ENCODE results near the gene FAM240A. TPM values are rescaled to one million over a fixed set of nuclear protein-coding genes. Genes with fewer than 3 reads are reported as not detected.
A peak's percentile ranks its signal among the peaks of the same experiment; 100 is the strongest.
"Not testable (repeated sequence)": the region's sequence is repeated elsewhere in the genome, so short reads cannot be mapped to it uniquely, and the experiment has no call there.

Gene FAM240A
- total and polyA plus RNA-seq, 9 donors: 0.17 TPM; not detected in 8

DNA sequence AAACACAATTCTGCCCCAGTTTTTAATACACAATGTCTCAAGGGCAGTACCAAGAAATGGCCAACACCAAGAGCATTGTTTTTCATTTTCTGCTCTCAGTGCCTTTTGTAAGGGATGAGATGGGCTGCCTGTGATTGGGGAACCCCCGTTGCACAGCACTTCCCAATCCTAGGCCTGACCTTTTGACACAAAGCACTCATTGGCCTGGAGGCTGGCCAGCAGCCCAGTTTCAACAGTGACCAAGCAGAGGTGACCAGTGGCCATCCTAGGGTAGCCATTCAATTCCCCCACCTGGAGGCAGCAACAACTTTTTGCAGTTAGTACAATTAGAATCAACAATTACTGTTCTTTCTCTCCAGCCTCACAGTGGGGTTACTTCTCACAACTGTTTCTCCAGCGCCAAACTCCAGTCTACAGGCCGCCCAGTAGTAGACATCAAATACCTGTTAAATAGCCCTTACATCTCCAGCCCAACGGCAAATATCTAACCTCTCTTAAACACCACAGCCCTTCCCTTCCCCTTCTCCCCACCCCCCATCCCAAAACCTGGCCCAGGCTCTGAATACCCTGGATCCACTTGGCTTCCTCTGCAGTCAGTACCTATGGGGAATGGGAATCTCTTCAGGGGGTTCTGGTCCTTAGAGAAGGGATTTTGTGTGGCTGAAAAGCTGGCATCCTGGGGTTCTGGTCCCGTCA, 37.3 kb upstream of the FAM240A start:
- TF ChIP-seq POLR2A (IDR thresholded peaks at IDR 0.05): no peak
- TF ChIP-seq, protein P1, sequence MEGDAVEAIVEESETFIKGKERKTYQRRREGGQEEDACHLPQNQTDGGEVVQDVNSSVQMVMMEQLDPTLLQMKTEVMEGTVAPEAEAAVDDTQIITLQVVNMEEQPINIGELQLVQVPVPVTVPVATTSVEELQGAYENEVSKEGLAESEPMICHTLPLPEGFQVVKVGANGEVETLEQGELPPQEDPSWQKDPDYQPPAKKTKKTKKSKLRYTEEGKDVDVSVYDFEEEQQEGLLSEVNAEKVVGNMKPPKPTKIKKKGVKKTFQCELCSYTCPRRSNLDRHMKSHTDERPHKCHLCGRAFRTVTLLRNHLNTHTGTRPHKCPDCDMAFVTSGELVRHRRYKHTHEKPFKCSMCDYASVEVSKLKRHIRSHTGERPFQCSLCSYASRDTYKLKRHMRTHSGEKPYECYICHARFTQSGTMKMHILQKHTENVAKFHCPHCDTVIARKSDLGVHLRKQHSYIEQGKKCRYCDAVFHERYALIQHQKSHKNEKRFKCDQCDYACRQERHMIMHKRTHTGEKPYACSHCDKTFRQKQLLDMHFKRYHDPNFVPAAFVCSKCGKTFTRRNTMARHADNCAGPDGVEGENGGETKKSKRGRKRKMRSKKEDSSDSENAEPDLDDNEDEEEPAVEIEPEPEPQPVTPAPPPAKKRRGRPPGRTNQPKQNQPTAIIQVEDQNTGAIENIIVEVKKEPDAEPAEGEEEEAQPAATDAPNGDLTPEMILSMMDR (IDR thresholded peaks at IDR 0.05): no peak
- no peak for TF ChIP-seq EP300 (IDR thresholded peaks at IDR 0.05)
- Histone ChIP-seq H3K27me3 (no peaks in the 10 kb centered on the region), H3K27ac (no peak overlapping the region), H3K9me3 (no peaks in the 10 kb centered on the region), H3K4me3 (no peak overlapping the region), H3K4me1 (ENCODE audit: insufficient read depth) (peaks cover 1% of the 10 kb centered on the region), H3K36me3 (no peaks in the 10 kb centered on the region)
- 86 to 91% (median 86%) methylated on average over 5 of the region's 5 CpGs for WGBS, 3 donors
- intact Hi-C loops (cut with DNase I): no loop called here
- DNase-seq: no peak

DNA sequence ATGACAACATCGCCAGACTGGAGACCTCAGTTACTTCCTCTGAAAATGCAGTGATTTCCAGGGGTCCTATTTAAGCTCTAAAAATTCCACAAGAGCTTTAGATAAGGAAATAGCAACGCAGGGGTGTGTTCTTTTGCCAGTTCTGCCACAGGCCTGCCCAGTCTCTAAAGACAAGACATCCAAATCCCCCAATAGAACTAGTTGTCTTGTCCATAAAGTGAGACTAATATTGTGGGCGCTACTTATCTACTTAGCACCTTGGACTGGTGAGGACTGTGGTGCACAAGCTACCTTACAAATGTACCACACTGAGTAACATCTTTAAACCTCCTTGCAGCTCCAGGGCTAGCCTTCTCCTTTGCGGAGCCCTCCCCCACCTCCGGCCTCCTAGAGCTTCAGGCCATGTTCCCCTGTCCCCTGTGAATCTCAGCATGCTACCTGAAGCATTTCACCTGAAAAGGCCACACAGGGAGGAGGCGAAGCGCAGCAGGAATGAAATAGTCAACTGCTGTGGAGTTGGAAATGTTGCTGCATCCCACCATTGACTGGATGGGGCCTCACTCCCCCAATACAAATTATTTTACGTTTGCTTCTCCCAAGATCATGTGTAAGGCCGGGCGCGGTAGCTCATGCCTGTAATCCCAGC, 36.6 kb upstream of the FAM240A start:
- no peaks in the 10 kb centered on the region for H3K9me3 ChIP-seq
- peaks cover 1% of the 10 kb centered on the region for H3K4me1 ChIP-seq (ENCODE audit: insufficient read depth)
- H3K27ac ChIP-seq: no peak overlapping the region
- TF ChIP-seq EP300 (IDR thresholded peaks at IDR 0.05) (no peak), POLR2A (IDR thresholded peaks at IDR 0.05) (no peak)
- TF ChIP-seq, protein P1 (IDR thresholded peaks at IDR 0.05): no peak
- no peaks in the 10 kb centered on the region for H3K36me3 ChIP-seq
- no peak for DNase-seq
- H3K4me3 ChIP-seq: no peak overlapping the region
- H3K27me3 ChIP-seq: no peaks in the 10 kb centered on the region
- 95 to 96% (median 95%) methylated on average over 11 of the region's 11 CpGs for WGBS, 3 donors
- intact Hi-C loops (cut with DNase I): no loop called here

DNA sequence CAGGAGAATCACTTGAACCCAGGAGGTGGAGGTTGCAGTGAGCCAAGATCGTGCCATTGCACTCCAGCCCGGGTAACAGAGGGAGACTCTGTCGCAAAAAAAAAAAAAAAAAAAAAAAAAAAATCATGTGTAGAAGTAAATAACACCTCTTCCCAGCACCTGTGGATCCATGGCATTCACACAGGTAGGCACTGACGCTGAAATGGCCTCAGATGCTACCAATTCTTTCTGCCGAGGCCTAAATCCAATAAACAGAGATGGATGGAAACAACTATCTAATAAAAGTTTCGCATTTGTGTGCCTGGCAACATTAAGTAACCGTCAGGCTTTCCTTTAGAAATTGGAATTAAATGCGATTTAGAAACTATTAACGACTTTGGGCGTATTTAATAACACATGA, 35.9 kb upstream of the FAM240A start:
- no peaks in the 10 kb centered on the region for H3K36me3 ChIP-seq
- TF ChIP-seq EP300 (IDR thresholded peaks at IDR 0.05): no peak
- TF ChIP-seq, protein P1 (IDR thresholded peaks at IDR 0.05): no peak
- 76 to 81% (median 79%) methylated on average over 10 of the region's 10 CpGs for WGBS, 3 donors
- DNase-seq: no peak
- intact Hi-C loops (cut with DNase I): no loop called here
- H3K4me3 ChIP-seq: no peak overlapping the region
- H3K27me3 ChIP-seq: no peaks in the 10 kb centered on the region
- peak overlapping the region in 1 of 2 donors; percentile 60 for H3K27ac ChIP-seq
- peaks cover 1% of the 10 kb centered on the region for H3K4me1 ChIP-seq (ENCODE audit: insufficient read depth)
- no peaks in the 10 kb centered on the region for H3K9me3 ChIP-seq

DNA sequence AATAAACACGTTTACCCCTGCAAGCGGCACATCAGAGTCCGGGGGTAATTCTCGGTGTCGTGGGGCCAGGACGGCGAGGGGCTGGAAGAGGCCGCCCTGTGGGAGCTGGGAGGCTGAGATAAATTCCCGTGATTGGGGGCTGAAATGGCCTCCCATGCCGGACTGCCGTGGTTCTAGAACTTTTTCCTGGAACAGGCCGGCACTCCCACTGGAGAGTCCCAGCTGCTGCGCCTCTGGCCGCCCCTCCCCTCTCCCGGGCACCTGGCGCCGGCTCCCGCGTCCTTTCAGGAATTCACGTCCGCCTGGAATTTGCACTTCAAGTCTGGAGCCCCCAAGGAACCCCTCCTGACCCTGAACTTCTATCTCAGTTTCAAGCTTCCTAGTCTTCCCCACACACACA, 35.4 kb upstream of the FAM240A start:
- H3K9me3 ChIP-seq: no peaks in the 10 kb centered on the region
- peak overlapping the region in 1 of 2 donors; percentile 60 for H3K27ac ChIP-seq
- peaks cover 1% of the 10 kb centered on the region for H3K4me1 ChIP-seq (ENCODE audit: insufficient read depth)
- intact Hi-C loops (cut with DNase I): no loop called here
- H3K27me3 ChIP-seq: no peaks in the 10 kb centered on the region
- DNase-seq: peak; percentile 44 to 79 (median 63)
- H3K4me3 ChIP-seq: peak overlapping the region; percentile 6
- WGBS, 3 donors: 8 to 17% (median 8%) methylated on average over 20 to 21 of the region's 21 CpGs
- no peaks in the 10 kb centered on the region for H3K36me3 ChIP-seq
- TF ChIP-seq, protein P1 (IDR thresholded peaks at IDR 0.05): no peak
- TF ChIP-seq EP300 (IDR thresholded peaks at IDR 0.05): no peak
- TF ChIP-seq POLR2A (IDR thresholded peaks at IDR 0.05): no peak

DNA sequence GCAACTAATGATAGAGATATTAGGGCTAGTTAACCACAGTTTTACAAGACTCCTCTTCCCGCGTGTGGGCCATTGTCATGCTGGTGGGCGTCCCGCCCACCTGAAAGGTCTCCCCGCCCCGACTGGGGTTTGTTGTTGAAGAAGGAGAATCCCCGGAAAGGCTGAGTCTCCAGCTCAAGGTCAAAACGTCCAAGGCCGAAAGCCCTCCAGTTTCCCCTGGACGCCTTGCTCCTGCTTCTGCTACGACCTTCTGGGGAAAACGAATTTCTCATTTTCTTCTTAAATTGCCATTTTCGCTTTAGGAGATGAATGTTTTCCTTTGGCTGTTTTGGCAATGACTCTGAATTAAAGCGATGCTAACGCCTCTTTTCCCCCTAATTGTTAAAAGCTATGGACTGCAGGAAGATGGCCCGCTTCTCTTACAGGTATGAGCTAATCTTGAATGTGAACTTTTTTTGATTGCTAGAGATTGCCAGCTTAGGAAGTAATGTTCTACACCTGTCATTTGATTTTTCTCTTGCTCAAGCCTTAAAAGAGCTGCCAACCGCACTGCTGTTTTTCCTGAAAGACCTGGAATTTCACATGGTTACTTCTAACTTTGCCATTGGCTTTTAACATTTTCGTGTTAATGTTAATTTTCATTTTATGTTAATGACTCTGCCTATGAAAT, 34.6 kb upstream of the FAM240A start:
- H3K36me3 ChIP-seq; H3K9me3 ChIP-seq; H3K27me3 ChIP-seq; H3K4me3 ChIP-seq; H3K4me1 ChIP-seq (ENCODE audit: insufficient read depth); intact Hi-C loops (cut with DNase I): not testable (repeated sequence)
- peak in 2 of 5 donors; percentile 30 to 54 for DNase-seq
- WGBS, 3 donors: 13 to 38% (median 17%) methylated on average over 17 to 18 of the region's 18 CpGs
- peak overlapping the region in 1 of 2 donors; percentile 60 for H3K27ac ChIP-seq

All from ovary (tissue), 9 donors.